Measurements from ENCODE around the gene AP2M1.

The AP2M1 gene

GRCh38 chr3:184181596-184181995 is 6.9 kb downstream of the AP2M1 start:
- peaks cover 20% of the 10 kb centered on the region for H3K4me1 ChIP-seq (ENCODE audit: insufficient read depth, insufficient read length)
- no peak for DNase-seq (ENCODE audit: low read depth, low spot score)
- H3K9ac ChIP-seq (ENCODE audit: insufficient read length, low read depth) = no peak overlapping the region
- no peak overlapping the region for H3K4me3 ChIP-seq (ENCODE audit: insufficient read length, low read depth)
- H3K9me3 ChIP-seq (ENCODE audit: insufficient read depth, low read length) = no peaks in the 10 kb centered on the region
- peaks cover 80% of the 10 kb centered on the region for H3K36me3 ChIP-seq (ENCODE audit: insufficient read depth, insufficient read length, low read length)
- H3K27me3 ChIP-seq (ENCODE audit: insufficient read depth, insufficient read length) = no peaks in the 10 kb centered on the region
- TF ChIP-seq SUZ12 (IDR thresholded peaks at IDR 0.05; ENCODE audit: extremely low read depth, insufficient read depth, insufficient read length) (no peak), ZNF274 (IDR thresholded peaks at IDR 0.05; ENCODE audit: low read depth, low read length) (no peak), YY1 (IDR thresholded peaks at IDR 0.05; ENCODE audit: insufficient read depth, insufficient read length) (no peak)

GRCh38 chr3:184183679-184184078 is 9.0 kb downstream of the AP2M1 start:
- peaks cover 6% of the 10 kb centered on the region for H3K4me1 ChIP-seq (ENCODE audit: insufficient read depth, insufficient read length)
- no peak overlapping the region for H3K4me3 ChIP-seq (ENCODE audit: insufficient read length, low read depth)
- no peak for TF ChIP-seq YY1 (IDR thresholded peaks at IDR 0.05; ENCODE audit: insufficient read depth, insufficient read length)
- no peak for TF ChIP-seq ZNF274 (IDR thresholded peaks at IDR 0.05; ENCODE audit: low read depth, low read length)
- no peak for TF ChIP-seq SUZ12 (IDR thresholded peaks at IDR 0.05; ENCODE audit: extremely low read depth, insufficient read depth, insufficient read length)
- H3K9me3 ChIP-seq (ENCODE audit: insufficient read depth, low read length) = no peaks in the 10 kb centered on the region
- no peaks in the 10 kb centered on the region for H3K27me3 ChIP-seq (ENCODE audit: insufficient read depth, insufficient read length)
- no peak overlapping the region for H3K9ac ChIP-seq (ENCODE audit: insufficient read length, low read depth)
- no peak for DNase-seq (ENCODE audit: low read depth, low spot score)
- peaks cover 79% of the 10 kb centered on the region for H3K36me3 ChIP-seq (ENCODE audit: insufficient read depth, insufficient read length, low read length)

GRCh38 chr3:184184546-184185230 is 10.0 kb downstream of the AP2M1 start:
- Histone ChIP-seq H3K4me3 (ENCODE audit: insufficient read length, low read depth) (peak overlapping the region; percentile 26), H3K9ac (ENCODE audit: insufficient read length, low read depth) (peak overlapping the region; percentile 84), H3K36me3 (ENCODE audit: insufficient read depth, insufficient read length, low read length) (peaks cover 79% of the 10 kb centered on the region), H3K4me1 (ENCODE audit: insufficient read depth, insufficient read length) (peaks cover 6% of the 10 kb centered on the region), H3K27me3 (ENCODE audit: insufficient read depth, insufficient read length) (no peaks in the 10 kb centered on the region), H3K9me3 (ENCODE audit: insufficient read depth, low read length) (no peaks in the 10 kb centered on the region)
- TF ChIP-seq YY1 (IDR thresholded peaks at IDR 0.05; ENCODE audit: insufficient read depth, insufficient read length) (no peak), SUZ12 (IDR thresholded peaks at IDR 0.05; ENCODE audit: extremely low read depth, insufficient read depth, insufficient read length) (no peak), ZNF274 (IDR thresholded peaks at IDR 0.05; ENCODE audit: low read depth, low read length) (no peak)
- no peak for DNase-seq (ENCODE audit: low read depth, low spot score)

- H3K36me3 ChIP-seq (ENCODE audit: insufficient read depth, insufficient read length, low read length) = peaks cover 79% of the 10 kb centered on the region
- H3K9me3 ChIP-seq (ENCODE audit: insufficient read depth, low read length) = no peaks in the 10 kb centered on the region
- DNase-seq (ENCODE audit: low read depth, low spot score) = peak; percentile 99
- peak overlapping the region; percentile 98 for H3K9ac ChIP-seq (ENCODE audit: insufficient read length, low read depth)
- TF ChIP-seq ZNF274 (IDR thresholded peaks at IDR 0.05; ENCODE audit: low read depth, low read length) = no peak
- no peak for TF ChIP-seq YY1 (IDR thresholded peaks at IDR 0.05; ENCODE audit: insufficient read depth, insufficient read length)
- TF ChIP-seq SUZ12 (IDR thresholded peaks at IDR 0.05; ENCODE audit: extremely low read depth, insufficient read depth, insufficient read length) = no peak
- no peaks in the 10 kb centered on the region for H3K27me3 ChIP-seq (ENCODE audit: insufficient read depth, insufficient read length)
- peaks cover 6% of the 10 kb centered on the region for H3K4me1 ChIP-seq (ENCODE audit: insufficient read depth, insufficient read length)
- peak overlapping the region; percentile 98 for H3K4me3 ChIP-seq (ENCODE audit: insufficient read length, low read depth)
Observed at GRCh38 chr3:184185461-184186183, 11.0 kb downstream of the AP2M1 start.

- DNase-seq (ENCODE audit: low read depth, low spot score) = no peak
- Histone ChIP-seq H3K9ac (ENCODE audit: insufficient read length, low read depth) (peak within 1 kb of the TSS; percentile 98), H3K4me3 (ENCODE audit: insufficient read length, low read depth) (peak within 1 kb of the TSS; percentile 98), H3K4me1 (ENCODE audit: insufficient read depth, insufficient read length) (peaks cover 6% of the 10 kb centered on the region), H3K36me3 (ENCODE audit: insufficient read depth, insufficient read length, low read length) (peaks cover 79% of the 10 kb centered on the region), H3K27me3 (ENCODE audit: insufficient read depth, insufficient read length) (no peaks in the 10 kb centered on the region), H3K9me3 (ENCODE audit: insufficient read depth, low read length) (no peaks in the 10 kb centered on the region)
- TF ChIP-seq ZNF274 (IDR thresholded peaks at IDR 0.05; ENCODE audit: low read depth, low read length) (no peak), YY1 (IDR thresholded peaks at IDR 0.05; ENCODE audit: insufficient read depth, insufficient read length) (peak; percentile 62), SUZ12 (IDR thresholded peaks at IDR 0.05; ENCODE audit: extremely low read depth, insufficient read depth, insufficient read length) (no peak)
Observed at GRCh38 chr3:184186184-184186901, 11.7 kb downstream of the AP2M1 start, which contains the start of gene ABCF3. ABCF3 (plus strand) TSS chr3:184186199; CDS start chr3:184186208, 9 bp downstream.

GRCh38 chr3:184186902-184187207 is 12.2 kb downstream of the AP2M1 start:
- H3K36me3 ChIP-seq (ENCODE audit: insufficient read depth, insufficient read length, low read length) = peaks cover 79% of the 10 kb centered on the region
- H3K4me1 ChIP-seq (ENCODE audit: insufficient read depth, insufficient read length) = peaks cover 6% of the 10 kb centered on the region
- no peak for DNase-seq (ENCODE audit: low read depth, low spot score)
- no peak for TF ChIP-seq SUZ12 (IDR thresholded peaks at IDR 0.05; ENCODE audit: extremely low read depth, insufficient read depth, insufficient read length)
- TF ChIP-seq YY1 (IDR thresholded peaks at IDR 0.05; ENCODE audit: insufficient read depth, insufficient read length) = no peak
- no peak for TF ChIP-seq ZNF274 (IDR thresholded peaks at IDR 0.05; ENCODE audit: low read depth, low read length)
- peak overlapping the region; percentile 98 for H3K9ac ChIP-seq (ENCODE audit: insufficient read length, low read depth)
- no peaks in the 10 kb centered on the region for H3K9me3 ChIP-seq (ENCODE audit: insufficient read depth, low read length)
- H3K4me3 ChIP-seq (ENCODE audit: insufficient read length, low read depth) = peak overlapping the region; percentile 98
- H3K27me3 ChIP-seq (ENCODE audit: insufficient read depth, insufficient read length) = no peaks in the 10 kb centered on the region

- no peaks in the 10 kb centered on the region for H3K9me3 ChIP-seq (ENCODE audit: insufficient read depth, low read length)
- no peak overlapping the region for H3K9ac ChIP-seq (ENCODE audit: insufficient read length, low read depth)
- DNase-seq (ENCODE audit: low read depth, low spot score) = no peak
- TF ChIP-seq YY1 (IDR thresholded peaks at IDR 0.05; ENCODE audit: insufficient read depth, insufficient read length) (no peak), SUZ12 (IDR thresholded peaks at IDR 0.05; ENCODE audit: extremely low read depth, insufficient read depth, insufficient read length) (no peak), ZNF274 (IDR thresholded peaks at IDR 0.05; ENCODE audit: low read depth, low read length) (no peak)
- H3K36me3 ChIP-seq (ENCODE audit: insufficient read depth, insufficient read length, low read length) = peaks cover 79% of the 10 kb centered on the region
- H3K4me3 ChIP-seq (ENCODE audit: insufficient read length, low read depth) = no peak overlapping the region
- peaks cover 6% of the 10 kb centered on the region for H3K4me1 ChIP-seq (ENCODE audit: insufficient read depth, insufficient read length)
- no peaks in the 10 kb centered on the region for H3K27me3 ChIP-seq (ENCODE audit: insufficient read depth, insufficient read length)
Observed at GRCh38 chr3:184188080-184188479, 13.4 kb downstream of the AP2M1 start.

Measured in NT2/D1 (cell line).